HG03064 (cell line): ENCODE results near the gene IL10RB.

ENCODE experiments used
- ATAC-seq: cut with Tn5 transposase; IDR thresholded peaks from one replicate; pipeline ENCODE4 v1.9.1; 2021; ENCODE audit warnings: low read depth; ENCODE audit not compliant: unreplicated experiment

Gene IL10RB

DNA sequence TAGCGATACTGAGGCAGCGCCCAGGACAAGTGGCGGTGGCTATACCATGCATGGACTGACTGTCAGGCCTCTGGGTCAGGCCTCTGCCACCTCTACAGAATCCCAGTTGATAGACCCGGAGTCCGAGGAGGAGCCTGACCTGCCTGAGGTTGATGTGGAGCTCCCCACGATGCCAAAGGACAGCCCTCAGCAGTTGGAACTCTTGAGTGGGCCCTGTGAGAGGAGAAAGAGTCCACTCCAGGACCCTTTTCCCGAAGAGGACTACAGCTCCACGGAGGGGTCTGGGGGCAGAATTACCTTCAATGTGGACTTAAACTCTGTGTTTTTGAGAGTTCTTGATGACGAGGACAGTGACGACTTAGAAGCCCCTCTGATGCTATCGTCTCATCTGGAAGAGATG, 3.2 kb upstream of the IL10RB start:
- no peak for ATAC-seq

DNA sequence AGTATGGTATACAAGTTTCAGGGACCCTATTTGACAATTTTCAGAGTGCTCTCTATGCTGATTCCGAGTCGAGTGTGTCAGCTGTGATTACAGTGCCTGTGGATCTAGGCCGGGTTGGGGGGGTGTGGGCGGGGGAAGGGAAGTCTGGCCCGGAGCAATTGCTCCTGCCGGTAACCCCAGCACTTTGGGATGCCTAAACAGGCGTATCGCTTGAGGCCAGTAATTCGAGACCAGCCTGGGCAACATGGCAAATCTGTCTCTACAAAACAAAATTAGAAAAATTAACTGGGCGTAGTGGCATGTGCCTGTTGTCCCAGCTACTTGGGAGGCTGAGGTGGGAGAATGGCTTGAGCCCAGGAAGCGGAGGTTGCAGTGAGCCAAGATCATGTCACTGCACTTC, 1.6 kb upstream of the IL10RB start:
- ATAC-seq: no peak

DNA sequence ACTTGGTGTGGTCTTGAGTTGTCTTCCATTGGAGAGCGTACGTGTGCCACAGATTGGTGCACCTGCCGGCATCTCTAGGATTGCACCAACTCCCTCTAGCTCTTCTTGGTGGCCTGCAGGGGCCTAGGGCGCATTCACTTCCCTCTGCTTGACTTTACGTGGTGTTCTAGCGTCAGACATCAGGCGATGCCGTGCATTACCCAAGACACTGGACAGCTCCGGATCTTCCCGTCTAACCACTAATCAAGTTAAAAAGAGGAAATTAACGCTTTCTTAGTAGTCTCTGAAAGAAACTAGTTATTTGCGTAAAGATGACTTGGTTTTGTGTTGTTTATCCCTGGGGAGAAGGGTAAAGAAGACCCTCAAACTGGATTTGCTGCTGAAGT, 510 bp upstream of the IL10RB start:
- ATAC-seq: no peak

DNA sequence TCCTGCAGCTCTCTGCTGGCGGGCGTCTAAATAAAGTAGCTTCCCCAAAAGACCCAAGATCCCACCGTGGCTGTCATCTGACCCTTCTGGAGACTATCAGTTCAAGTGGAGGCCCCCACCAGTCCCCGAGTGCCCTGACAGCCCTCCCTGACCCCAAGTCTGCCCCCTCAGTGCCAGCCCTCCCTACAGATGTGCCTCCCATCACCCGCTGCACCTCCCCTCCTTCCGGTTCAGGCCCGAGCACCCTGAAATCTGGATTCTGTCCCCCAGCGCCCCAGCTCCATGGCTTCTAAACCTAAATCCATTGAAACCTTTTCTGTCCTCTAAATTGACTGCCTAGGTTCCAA, 595 bp downstream of the IL10RB start:
- ATAC-seq: no peak

DNA sequence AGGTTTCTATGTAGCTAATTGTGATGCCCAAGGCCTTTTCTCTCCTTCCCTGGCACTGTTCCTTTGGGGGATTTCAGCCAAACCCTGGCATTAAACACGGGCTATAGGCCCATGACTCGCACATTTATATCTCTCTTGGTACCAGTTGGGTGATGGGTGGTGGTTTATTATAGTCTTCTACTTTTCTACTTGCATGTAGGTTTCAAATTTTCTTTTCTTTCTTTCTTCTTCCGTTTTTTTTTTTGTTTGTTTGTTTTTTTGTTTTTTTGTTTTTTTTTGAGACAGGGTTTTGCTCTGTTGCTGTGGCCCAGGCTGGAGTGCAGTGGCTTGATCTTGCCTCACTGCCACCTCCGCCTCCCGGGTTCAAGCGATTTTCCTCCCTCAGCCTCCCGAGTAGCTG, 1.1 kb downstream of the IL10RB start:
- ATAC-seq: no peak

DNA sequence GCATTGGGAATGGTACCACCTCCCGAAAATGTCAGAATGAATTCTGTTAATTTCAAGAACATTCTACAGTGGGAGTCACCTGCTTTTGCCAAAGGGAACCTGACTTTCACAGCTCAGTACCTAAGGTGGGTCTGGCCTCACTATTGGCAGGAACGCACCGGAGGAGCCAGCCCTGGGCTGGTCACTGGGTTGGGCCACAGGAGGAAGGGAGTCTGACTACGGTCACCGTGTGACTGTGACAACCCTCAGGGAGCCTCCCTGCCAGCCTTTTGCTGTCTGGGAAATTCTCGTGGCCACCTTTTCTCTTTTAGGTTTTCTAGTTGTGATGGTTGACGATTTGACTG, 2.2 kb downstream of the IL10RB start:
- ATAC-seq: no peak

DNA sequence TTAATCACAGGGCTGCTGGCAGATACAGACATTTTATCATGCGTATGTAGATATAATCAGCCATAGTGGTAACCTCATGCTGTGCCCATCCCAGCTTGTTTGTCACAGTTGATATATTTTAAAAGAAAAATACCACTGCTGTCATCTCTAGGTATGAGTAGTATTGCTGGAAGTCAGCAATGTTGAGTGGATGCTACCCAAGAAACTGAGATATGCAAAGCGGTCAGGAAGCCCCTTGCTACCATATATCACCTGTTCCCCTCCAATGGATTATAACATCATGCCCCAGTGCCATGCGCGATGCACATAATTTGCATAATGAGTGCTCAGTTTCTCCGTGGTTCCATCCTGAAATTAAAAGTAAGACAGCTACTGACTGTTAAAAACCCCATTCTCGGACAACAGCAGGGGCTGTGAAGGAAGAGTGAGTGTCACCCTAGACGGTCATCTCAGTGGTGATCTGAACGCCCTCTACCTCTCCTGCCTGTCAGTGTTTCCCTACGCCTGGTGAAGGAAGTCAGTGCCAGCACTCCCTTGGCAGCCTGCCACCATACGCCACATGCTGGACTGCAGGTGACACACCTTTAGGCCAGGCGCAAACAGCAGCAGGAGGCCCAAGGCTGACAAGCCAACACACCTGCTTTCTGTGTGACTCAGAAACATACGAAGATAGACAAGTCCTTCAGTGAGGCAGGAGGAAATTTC, 2.7 kb downstream of the IL10RB start:
- ATAC-seq: peak; percentile 65

DNA sequence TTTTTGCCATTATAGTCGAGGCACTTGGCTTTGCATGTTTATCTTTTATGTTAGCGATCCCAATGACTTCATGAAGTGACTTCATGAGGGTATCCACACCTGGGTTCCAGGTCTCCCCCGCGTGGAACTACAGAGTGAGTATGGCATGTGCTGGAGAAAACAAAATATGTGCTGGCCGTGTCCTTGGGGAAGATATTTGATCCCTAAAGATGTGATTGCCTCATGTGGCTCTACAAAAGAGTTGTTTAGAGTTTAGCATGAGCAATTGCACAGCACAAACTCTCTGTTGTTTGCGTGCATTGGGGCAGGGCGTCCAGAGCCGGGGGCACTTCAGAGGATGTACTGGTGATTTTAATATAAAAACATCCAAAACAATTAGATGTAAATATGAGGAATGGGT, 4.8 kb downstream of the IL10RB start:
- ATAC-seq: no peak

DNA sequence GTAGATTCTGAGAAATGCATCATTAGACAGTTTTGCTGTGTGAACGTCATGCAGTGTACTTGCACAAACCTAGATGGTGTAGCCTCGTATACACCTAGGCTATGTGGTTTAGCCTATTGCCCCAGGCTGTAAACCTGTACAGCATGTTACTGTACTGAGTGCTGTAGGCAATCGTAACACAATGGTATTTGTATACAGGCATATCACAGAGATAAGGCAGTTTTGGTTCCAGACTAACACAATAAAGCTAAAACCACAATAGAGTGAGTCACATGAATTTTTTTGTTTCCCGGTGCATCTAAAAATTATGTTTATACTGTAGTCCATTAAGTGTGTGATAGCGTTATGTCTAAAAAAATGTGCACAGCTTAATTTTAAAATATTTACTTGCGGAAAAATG, 6.9 kb downstream of the IL10RB start:
- ATAC-seq: no peak

DNA sequence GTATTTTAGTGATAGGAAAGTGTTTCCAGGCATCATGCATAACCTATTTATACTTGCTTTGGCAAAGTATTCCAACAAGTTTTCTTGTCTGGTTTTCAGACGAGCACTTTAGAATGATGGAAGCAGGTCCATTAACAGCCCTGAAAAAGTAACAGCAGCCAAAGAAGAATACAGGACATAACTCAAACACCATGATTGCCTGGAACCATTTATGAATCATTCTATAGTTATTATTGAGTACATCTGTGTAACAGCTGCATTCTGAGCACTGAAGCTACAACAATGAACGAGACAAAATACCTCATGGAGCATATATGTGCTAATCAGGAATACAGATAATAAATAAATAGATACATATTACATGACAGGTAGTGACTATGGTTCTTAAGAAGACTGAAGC, 12.6 kb downstream of the IL10RB start:
- ATAC-seq: no peak

DNA sequence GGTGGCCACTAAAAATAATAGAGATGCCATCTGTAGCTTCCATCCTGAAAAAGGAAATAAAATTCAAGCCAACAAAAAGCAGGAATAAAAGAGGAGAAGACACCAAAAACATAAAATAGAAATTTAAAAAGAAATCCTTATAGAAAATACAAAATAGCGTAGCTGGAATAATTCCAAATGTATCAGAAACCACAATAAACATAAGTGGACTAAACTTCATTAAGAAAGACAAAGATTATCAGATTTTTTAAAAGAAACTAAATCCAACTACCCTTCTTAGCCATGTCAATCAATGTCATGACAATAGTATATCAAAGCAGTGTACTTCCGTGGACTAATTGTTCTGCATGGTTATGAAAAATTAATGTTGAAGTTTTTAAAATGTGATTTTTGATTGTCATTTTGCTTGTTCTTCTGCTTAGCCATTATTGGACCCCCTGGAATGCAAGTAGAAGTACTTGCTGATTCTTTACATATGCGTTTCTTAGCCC, 13.2 kb downstream of the IL10RB start:
- no peak for ATAC-seq

DNA sequence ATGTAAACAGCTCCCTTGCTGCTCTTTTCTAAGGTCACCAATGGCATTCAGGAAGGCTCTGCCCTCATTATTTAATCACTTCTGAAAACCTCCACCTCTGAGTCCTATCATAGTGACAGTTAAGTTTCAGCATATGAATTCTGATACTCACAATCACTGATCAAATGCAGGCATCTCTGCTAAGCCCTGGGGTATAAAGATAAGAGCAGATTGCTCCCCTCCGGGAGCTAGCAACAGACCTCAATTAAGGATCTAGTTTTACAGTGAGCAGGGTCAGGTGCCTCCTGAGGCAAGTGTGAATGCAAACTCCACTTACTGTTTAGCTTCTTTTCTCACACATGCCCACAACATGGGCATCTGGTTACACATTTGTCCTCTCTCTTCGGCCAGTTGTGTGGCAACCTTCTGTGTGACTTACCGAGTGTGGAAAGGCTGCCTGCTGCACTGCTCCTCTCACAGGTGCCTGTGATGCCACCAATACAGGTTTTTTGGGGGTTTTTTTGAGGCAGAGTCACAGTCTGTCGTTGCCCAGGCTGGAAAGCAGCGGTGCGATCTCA, 15.0 kb downstream of the IL10RB start:
- ATAC-seq: no peak

DNA sequence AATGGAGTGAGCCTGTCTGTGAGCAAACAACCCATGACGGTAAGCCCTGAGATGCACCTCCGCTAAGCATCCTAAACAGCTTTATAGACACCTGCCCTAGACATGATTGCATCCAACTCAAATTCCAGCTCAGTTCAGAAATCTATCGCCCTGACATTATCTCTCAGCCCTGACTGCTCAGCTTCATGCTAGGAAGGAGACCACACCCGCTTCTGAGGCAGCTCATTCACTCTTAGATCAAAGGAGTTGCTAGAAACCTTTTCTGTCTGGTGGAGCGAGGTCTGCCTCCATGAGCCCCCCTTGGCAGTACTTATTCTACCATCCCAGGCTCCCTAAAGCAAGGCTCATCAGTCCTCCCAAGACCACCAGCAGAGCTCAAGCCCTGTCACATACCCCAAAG, 17.0 kb downstream of the IL10RB start:
- no peak for ATAC-seq

DNA sequence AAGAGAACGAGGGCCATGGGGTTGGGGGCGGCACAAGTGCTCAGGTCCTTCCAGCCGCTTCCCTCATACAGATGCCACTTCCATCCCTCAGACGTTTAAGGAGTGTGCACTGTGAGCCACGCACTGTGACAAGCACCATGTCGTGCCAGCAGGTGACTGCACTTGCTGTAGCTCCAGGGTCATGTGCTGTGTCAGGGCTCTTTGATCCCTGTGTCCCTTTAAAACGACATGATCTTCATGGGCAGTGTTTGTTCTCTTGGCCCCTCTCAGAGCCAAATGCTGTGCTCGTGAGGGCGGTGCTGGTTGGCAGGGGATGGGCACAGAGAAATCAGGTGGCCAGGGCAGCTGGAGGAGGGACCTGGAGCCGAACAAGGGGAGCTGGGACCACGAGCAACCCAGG, 19.9 kb downstream of the IL10RB start:
- ATAC-seq: no peak

DNA sequence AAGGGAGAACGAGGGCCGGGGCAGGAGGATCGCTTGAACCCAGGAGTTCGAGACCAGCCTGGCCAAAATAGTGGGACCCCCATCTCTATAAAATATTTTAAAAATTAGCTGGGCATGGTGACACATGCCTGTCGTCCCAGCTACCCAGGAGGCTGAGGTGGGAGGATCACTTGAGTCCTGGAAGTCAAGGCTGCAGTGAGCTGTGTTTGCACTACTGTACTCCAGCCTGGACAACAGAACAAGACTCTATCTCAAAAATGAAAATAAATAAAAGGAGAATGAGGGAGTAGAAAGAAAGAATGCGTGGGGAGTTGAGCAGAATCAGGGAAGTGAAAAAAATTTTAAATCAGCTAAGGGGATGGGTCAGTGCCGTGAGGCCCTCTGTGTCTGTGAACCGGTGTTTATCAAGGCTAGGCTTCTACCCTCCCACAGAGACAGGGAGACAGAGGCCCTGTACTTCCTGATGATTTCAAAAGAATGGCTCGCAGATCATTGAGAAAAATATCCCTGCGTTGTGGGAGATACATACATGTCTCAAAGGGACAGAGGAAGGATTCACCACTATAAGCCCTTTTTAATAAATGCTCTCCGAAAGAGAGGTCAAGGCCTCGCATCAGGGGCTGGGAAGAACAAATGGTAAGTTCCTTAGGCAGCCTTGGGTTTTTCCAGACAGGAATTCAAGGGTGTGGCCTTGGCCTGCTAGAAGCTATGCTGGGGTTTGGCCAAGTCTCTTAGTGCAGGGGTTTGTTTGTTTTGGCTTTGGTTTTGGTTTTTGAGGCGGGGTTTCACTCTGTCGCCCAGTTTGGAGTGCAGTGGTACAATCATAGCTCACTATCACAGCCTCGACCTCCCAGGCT, 20.7 kb downstream of the IL10RB start:
- no peak for ATAC-seq

DNA sequence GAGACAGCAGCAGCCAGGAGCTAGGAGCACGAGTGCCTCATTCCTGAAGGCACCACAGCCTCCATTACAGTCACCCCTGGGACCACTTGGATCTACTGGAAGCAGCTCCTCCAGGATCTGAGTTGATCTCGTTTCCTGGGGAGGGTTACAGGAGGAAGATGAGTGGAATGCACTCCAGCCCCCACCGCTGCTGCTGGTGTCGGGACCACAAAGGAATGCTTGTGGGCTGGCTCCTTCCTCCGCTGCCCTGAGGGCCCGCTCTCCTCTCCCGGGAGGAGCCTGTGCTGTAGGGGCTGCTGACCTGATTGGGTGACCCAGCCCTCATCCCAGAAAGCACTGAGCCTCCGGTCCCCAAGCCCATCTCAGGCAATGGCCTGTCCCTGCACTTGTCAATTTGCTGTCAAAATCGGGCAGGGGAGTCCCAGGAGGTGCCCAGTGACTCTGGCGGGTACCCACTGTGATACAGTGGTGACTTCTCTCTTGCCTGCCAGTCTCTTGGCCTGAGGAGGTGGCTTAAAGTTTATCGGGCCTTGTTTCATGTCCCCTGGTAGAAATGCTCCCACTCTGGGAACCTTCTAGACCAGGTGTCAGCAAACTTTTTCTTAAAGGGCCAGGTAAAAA, 23.1 kb downstream of the IL10RB start:
- ATAC-seq: no peak

DNA sequence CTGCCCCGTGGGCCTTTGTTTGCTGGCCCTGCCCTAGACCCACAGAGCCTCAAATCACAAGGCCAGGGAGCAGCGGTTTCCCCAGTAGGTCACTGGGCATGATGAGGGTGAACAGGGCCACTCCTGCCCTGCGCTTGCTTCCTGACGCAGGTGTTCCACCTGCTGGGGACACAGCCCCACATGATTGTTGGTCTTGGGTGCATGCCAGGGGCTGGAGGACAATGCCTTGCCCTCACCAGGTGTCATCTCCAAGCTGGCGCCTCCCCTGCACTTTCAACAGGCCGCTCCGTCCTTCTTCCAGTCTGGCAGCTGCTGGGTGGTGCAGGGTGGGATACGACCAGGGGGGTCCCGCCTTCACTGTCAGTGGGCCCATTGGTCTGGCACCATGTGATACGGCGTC, 24.3 kb downstream of the IL10RB start:
- ATAC-seq: no peak

DNA sequence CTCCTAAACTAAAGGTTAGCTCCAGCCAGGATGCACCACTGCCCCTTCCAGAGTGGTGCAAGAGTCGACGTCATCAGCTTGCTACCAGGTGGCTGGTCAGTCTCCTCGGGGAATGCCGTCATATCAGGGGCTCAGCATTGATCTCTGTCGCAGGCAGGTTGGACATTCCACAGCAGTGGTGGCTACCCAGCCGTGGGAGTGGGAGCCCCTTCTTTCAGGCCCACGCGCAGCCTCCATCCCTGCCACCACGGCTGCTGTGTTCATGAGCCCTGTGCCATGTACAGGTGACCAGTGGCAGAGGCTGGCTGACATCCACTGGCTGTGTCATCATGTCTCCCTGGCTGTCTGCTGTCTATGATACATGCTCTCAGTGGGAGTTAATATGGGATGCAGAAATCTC, 25.5 kb downstream of the IL10RB start:
- ATAC-seq: no peak

DNA sequence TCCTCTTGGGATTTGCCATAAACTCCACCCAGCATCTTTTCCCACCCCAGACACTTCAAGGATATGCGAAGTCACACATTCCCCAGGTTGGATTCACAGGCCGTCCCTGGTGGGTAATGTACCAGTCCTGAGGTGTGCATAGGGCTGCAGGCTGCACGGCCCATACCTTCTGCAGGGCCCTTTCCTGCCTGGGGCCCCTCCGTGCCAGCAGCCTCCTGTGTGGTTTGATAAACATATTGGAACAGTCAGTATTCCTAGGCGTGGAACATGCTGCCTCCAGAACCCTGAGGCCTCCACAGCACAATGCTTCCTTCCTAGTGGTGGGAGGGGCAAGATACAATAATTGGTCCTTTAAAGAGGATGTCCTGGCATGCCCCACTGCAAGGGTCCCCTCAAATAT, 26.6 kb downstream of the IL10RB start:
- no peak for ATAC-seq

DNA sequence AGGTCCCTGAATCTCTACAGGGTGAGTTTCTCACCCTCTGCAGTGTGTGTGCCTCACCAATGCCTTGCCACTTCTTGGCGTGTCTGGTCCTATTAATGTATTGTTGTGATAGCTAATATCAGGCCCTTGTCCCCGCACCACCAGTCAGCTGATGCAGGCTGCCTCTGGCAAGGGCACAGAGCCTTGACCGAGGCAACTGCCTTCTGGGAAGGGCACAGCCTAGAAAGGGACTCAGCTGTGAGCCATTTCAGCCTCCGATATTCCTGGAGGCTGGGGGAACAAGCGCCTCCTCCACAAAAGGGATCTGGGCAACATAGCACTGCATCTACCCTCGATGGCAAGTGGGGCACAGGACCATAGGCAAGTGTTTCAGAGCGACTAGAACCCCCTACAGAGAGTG, 27.0 kb downstream of the IL10RB start:
- ATAC-seq: no peak

DNA sequence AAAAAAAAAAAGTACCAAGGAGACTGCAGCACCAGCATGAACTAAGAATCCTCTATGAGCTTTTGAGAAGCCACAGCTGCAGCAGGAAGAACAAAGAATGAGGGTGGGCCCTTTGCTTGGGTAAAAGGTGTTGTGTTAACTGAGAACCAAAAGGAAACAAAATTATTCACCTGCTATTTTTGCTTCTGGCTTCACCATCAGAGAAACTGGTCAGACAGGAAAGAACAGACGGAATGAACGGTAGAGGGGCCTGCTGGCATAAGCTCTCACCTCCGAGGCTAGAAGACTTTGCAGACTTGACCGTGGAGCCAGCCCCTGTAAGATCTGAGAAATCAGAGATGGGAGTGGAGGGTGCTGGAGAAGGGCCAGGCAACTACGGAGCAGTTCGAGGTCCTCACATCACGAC, 27.6 kb downstream of the IL10RB start:
- no peak for ATAC-seq

DNA sequence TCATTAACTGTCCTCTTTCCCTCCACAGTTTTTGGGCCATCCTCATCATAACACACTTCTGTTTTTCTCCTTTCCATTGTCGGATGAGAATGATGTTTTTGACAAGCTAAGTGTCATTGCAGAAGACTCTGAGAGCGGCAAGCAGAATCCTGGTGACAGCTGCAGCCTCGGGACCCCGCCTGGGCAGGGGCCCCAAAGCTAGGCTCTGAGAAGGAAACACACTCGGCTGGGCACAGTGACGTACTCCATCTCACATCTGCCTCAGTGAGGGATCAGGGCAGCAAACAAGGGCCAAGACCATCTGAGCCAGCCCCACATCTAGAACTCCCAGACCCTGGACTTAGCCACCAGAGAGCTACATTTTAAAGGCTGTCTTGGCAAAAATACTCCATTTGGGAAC, 30.0 kb downstream of the IL10RB start:
- no peak for ATAC-seq
